GM21423 (cell line): Measurements from ENCODE around the gene TSSK6.

ENCODE experiments used
- ATAC-seq: cut with Tn5 transposase; IDR thresholded peaks from one replicate; pipeline ENCODE4 v1.9.1; 2021; ENCODE audit warnings: mild to moderate bottlenecking, moderate library complexity; ENCODE audit not compliant: unreplicated experiment

Gene TSSK6

GRCh38 chr19:19465436-19466070 lies 49.8 kb downstream of the TSSK6 start:
- no peak for ATAC-seq

- no peak for ATAC-seq
Measured at GRCh38 chr19:19464339-19465098, 50.8 kb downstream of the TSSK6 start.
